Frontal cortex (tissue), 4 donors: ENCODE data around the gene MFN2. TPM values are rescaled to one million over a fixed set of nuclear protein-coding genes. Genes with fewer than 3 reads are reported as not detected.
A peak's percentile ranks its signal among the peaks of the same experiment; 100 is the strongest.
"Not testable (repeated sequence)": the region's sequence is repeated elsewhere in the genome, so short reads cannot be mapped to it uniquely, and the experiment has no call there.

Source experiments
- DNase-seq, 2 donors: peaks; one replicate each; pipeline ENCODE4 v3.0.0; 2012; ENCODE audit warnings: low spot score in 2 of 2
- FAIRE-seq: peaks from 2 replicates; lab custom pipeline; 2012; peaks lifted over from hg19 to GRCh38; lab: Jason Lieb, UNC
- total RNA-seq: library from RNA; depleted of rRNA; stranded (reverse); fragments of >200 nt; gene quantifications from one replicate; pipeline ENCODE4 v1.2.3, GENCODE V29; 2014
- donor health status: control.
- donor health status: control.
- donor health status: control.

The MFN2 gene
- total RNA-seq, result 42.0 TPM

GRCh38 chr1:11979851-11980675 is at the start of gene MFN2:
MFN2 (plus strand) TSS chr1:11980444; CDS start chr1:11989169, 8,725 bp downstream.
- DNase-seq (peak; percentile 94 to 96), FAIRE-seq (no peak)

- FAIRE-seq (no peak), DNase-seq (no peak)
Observed at GRCh38 chr1:11930571-11931445, 49.4 kb upstream of the MFN2 start.

GRCh38 chr1:11931845-11932244 is 48.4 kb upstream of the MFN2 start:
- DNase-seq, result no peak
- FAIRE-seq, result no peak

GRCh38 chr1:11934302-11935056 is 45.8 kb upstream of the MFN2 start, which contains the start of gene PLOD1:
PLOD1 (plus strand) TSS chr1:11934717; CDS start chr1:11934780, 63 bp downstream.
- DNase-seq (peak; percentile 84), FAIRE-seq (no peak)

GRCh38 chr1:11935057-11935412 is 45.2 kb upstream of the MFN2 start:
- FAIRE-seq, result no peak
- no peak for DNase-seq

GRCh38 chr1:11935733-11936132 is 44.5 kb upstream of the MFN2 start:
- FAIRE-seq, DNase-seq: not testable (repeated sequence)

- DNase-seq (no peak), FAIRE-seq (no peak)
Observed at GRCh38 chr1:11938722-11939526, 41.3 kb upstream of the MFN2 start.

- FAIRE-seq, DNase-seq: not testable (repeated sequence)
Observed at GRCh38 chr1:11939794-11940193, 40.5 kb upstream of the MFN2 start.

GRCh38 chr1:11940260-11940921 is 39.9 kb upstream of the MFN2 start:
- no peak for FAIRE-seq

GRCh38 chr1:11942280-11942679 is 38.0 kb upstream of the MFN2 start:
- DNase-seq, result no peak
- no peak for FAIRE-seq

More at GRCh38 chr1:11940260-11940921, 39.9 kb upstream of the MFN2 start:
- DNase-seq, result peak; percentile 52 to 77

- FAIRE-seq, result no peak
- DNase-seq, result no peak
Observed at GRCh38 chr1:11943619-11944018, 36.6 kb upstream of the MFN2 start.

GRCh38 chr1:11944358-11944931 is 35.8 kb upstream of the MFN2 start:
- no peak for DNase-seq
- no peak for FAIRE-seq

- DNase-seq, result no peak
- no peak for FAIRE-seq
Observed at GRCh38 chr1:11946647-11947046, 33.6 kb upstream of the MFN2 start.

- FAIRE-seq, result no peak
- no peak for DNase-seq
Observed at GRCh38 chr1:11948822-11949458, 31.3 kb upstream of the MFN2 start.

GRCh38 chr1:11951901-11952300 is 28.3 kb upstream of the MFN2 start:
- DNase-seq, result no peak

GRCh38 chr1:11952455-11953109 is 27.7 kb upstream of the MFN2 start:
- FAIRE-seq, result no peak
- no peak for DNase-seq

More at GRCh38 chr1:11951901-11952300, 28.3 kb upstream of the MFN2 start:
- no peak for FAIRE-seq

GRCh38 chr1:11955221-11955620 is 25.0 kb upstream of the MFN2 start:
- no peak for FAIRE-seq

More at GRCh38 chr1:11955221-11955620, 25.0 kb upstream of the MFN2 start:
- DNase-seq, result no peak
